Dendritic cell treated with granulocyte-macrophage colony-stimulating factor and Interleukin-4, amounts not matched to agents 40 ng/mL and 50 ng/mL, for 4 days (primary cell): ENCODE results near the gene TTC19.
A peak's percentile ranks its signal among the peaks of the same experiment; 100 is the strongest.
"Not testable (repeated sequence)": the region's sequence is repeated elsewhere in the genome, so short reads cannot be mapped to it uniquely, and the experiment has no call there.

Source experiments
- H3K27ac Mint-ChIP-seq: one replicate; pipeline ENCODE4 v1.8.0; 2022; ENCODE audit warnings: mild to moderate bottlenecking, mixed read lengths
- H3K27me3 Mint-ChIP-seq: one replicate; pipeline ENCODE4 v1.8.0; 2022; ENCODE audit warnings: mild to moderate bottlenecking, mixed read lengths
- H3K36me3 Mint-ChIP-seq: one replicate; pipeline ENCODE4 v1.8.0; 2022; ENCODE audit warnings: low read depth, mixed read lengths
- H3K4me1 Mint-ChIP-seq: one replicate; pipeline ENCODE4 v1.8.0; 2022; ENCODE audit warnings: low read depth, mixed read lengths
- H3K4me3 Mint-ChIP-seq: one replicate; pipeline ENCODE4 v1.8.0; 2022; ENCODE audit warnings: mild to moderate bottlenecking, moderate library complexity, mixed read lengths
- H3K9me3 Mint-ChIP-seq: one replicate; pipeline ENCODE4 v1.8.0; 2022; ENCODE audit warnings: mixed read lengths
- intact Hi-C: fragments of 100-400 bp; cut with micrococcal nuclease; formaldehyde crosslinking; loops from one replicate; pipeline ENCODE4 v1.15.0; 2022

TTC19 gene

DNA sequence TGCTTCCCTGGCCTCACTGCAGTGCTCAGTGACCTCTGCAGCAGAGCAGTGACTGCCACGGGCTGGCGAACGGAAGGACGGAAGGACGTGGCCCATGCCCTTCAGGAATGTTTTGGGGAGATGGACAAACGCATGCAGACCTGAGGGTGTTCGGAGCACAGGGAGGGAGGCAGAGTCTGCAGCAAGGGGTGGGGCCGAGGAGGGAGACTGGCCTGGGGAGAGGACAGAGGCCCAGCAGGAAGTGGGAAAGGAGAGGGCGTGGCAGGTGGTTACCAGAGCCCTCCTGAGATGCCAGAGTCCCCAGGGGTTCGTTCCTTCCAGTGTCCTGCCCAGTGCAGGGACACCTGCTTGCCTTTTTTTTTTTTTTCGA lies 32.8 kb upstream of the TTC19 start:
- intact Hi-C loops = no loop called here
- Mint-ChIP-seq H3K4me3 (peak overlapping the region; percentile 51), H3K9me3 (no peaks in the 10 kb centered on the region), H3K36me3 (peaks cover 25% of the 10 kb centered on the region), H3K27ac (peak overlapping the region; percentile 62), H3K27me3 (peaks cover 2% of the 10 kb centered on the region), H3K4me1 (peaks cover 56% of the 10 kb centered on the region)

DNA sequence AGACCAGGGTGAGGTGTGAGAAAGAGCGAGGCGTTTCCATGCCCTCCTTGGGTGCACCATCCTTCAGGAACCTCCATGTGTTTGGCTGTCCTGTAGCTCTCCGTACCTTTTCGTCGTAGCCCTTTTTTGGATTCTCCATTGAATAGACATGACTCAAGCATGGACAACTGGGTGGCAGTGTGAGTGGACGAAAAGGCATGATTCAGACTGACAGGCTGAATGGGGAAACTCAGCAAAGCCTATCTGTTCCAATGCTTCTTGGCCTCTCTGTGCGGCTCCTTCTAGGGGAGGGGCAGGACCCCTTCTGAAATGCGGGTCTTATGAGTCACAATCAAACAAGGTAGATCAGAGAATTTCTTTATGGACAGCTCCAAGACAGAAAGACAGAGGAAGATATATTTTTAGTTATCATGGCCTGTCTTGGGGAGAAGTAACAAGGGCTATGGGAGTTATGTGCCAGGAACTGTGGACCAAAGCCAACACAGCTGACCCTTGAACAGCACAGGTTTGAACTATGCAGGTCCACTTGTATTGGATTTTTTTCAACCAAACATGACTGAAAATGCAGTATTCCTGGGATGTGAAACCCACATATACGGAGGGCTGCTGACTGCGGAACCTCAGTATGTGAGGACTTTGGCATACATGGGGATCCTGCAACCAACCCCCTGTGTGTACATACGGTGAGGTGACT lies 31.8 kb upstream of the TTC19 start:
- intact Hi-C loops = no loop called here
- Mint-ChIP-seq H3K27ac (no peak overlapping the region), H3K4me3 (no peak overlapping the region)

DNA sequence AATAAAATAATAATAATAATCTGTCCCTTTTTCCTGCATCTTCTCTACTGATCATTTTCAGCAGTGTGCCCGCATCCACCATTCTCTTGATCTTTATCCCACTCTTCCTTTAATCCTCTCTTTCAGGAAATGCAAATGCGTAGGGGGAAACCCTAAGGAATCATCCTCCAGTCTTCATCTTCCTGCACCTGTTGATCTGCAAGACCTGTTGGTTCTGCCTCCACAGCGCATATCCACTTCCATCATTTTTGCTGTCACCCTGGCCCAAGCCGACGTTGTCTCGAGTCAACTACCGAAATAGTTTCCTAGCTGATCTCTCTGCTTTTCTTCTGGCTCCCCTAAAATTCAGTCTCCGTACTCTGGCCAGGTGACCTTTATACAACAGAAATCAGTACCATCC lies 30.2 kb upstream of the TTC19 start:
- Mint-ChIP-seq H3K27me3 (peaks cover 2% of the 10 kb centered on the region), H3K27ac (no peak overlapping the region), H3K4me3 (no peak overlapping the region), H3K36me3 (peaks cover 40% of the 10 kb centered on the region), H3K9me3 (no peaks in the 10 kb centered on the region), H3K4me1 (peaks cover 55% of the 10 kb centered on the region)
- intact Hi-C loops = no loop called here

More for the DNA sequence above, 31.8 kb upstream of the TTC19 start:
- peaks cover 2% of the 10 kb centered on the region for H3K27me3 Mint-ChIP-seq
- H3K36me3 Mint-ChIP-seq = peaks cover 27% of the 10 kb centered on the region
- no peaks in the 10 kb centered on the region for H3K9me3 Mint-ChIP-seq
- peaks cover 58% of the 10 kb centered on the region for H3K4me1 Mint-ChIP-seq

GRCh38 chr17:15970500-15970899 lies 29.1 kb upstream of the TTC19 start:
- H3K27ac Mint-ChIP-seq = no peak overlapping the region
- H3K9me3 Mint-ChIP-seq = no peaks in the 10 kb centered on the region
- H3K4me3 Mint-ChIP-seq = no peak overlapping the region
- intact Hi-C loops = no loop called here
- H3K4me1 Mint-ChIP-seq = peaks cover 50% of the 10 kb centered on the region
- H3K27me3 Mint-ChIP-seq = peaks cover 2% of the 10 kb centered on the region
- H3K36me3 Mint-ChIP-seq = peaks cover 50% of the 10 kb centered on the region

DNA sequence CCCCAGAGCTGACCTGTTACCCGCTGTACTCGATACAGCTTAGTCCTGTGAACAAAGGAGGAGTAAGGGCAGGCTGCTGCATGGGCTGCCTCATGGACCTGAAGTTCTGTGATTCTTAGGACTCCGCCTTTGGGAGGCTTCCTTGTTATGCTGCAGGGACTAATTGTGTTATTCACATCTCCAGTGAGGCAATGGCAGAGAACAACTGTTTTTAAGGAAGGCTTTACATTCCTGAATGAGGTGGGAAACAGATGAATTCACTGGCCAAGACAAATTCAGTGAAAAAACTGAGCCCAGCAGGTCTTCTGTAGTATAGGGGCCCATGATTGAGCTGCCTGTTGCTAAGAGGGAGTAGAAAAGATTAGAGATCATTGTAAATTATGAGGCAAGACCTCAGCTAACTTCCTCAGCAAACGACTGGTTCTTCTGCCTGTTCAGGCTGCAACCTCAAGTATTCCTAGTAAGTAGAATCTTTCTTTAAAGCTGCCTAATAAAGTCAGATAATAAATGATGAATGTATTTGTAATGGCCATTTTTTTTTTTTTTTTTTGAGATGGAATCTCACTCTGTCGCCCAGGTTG lies 28.4 kb upstream of the TTC19 start:
- H3K27me3 Mint-ChIP-seq = peaks cover 2% of the 10 kb centered on the region
- H3K9me3 Mint-ChIP-seq = no peaks in the 10 kb centered on the region
- H3K4me3 Mint-ChIP-seq = no peak overlapping the region
- no peak overlapping the region for H3K27ac Mint-ChIP-seq
- H3K36me3 Mint-ChIP-seq = peaks cover 50% of the 10 kb centered on the region
- intact Hi-C loops = no loop called here
- peaks cover 43% of the 10 kb centered on the region for H3K4me1 Mint-ChIP-seq

- Mint-ChIP-seq H3K4me1 (peaks cover 36% of the 10 kb centered on the region), H3K36me3 (peaks cover 54% of the 10 kb centered on the region), H3K27ac (no peak overlapping the region), H3K9me3 (no peaks in the 10 kb centered on the region), H3K4me3 (no peak overlapping the region), H3K27me3 (peaks cover 2% of the 10 kb centered on the region)
- intact Hi-C loops = no loop called here
These were observed 27.7 kb upstream of the TTC19 start for GRCh38 chr17:15971882-15972281.

GRCh38 chr17:15972497-15972951 lies 27.1 kb upstream of the TTC19 start:
- Mint-ChIP-seq H3K4me3 (no peak overlapping the region), H3K27me3 (peaks cover 2% of the 10 kb centered on the region), H3K4me1 (peaks cover 30% of the 10 kb centered on the region), H3K9me3 (no peaks in the 10 kb centered on the region), H3K27ac (no peak overlapping the region), H3K36me3 (peaks cover 57% of the 10 kb centered on the region)
- intact Hi-C loops = no loop called here

GRCh38 chr17:15973016-15973415 lies 26.6 kb upstream of the TTC19 start:
- H3K36me3 Mint-ChIP-seq = peaks cover 58% of the 10 kb centered on the region
- H3K27me3 Mint-ChIP-seq = peaks cover 2% of the 10 kb centered on the region
- H3K4me1 Mint-ChIP-seq = peaks cover 25% of the 10 kb centered on the region
- H3K27ac Mint-ChIP-seq = no peak overlapping the region
- intact Hi-C loops = no loop called here
- H3K4me3 Mint-ChIP-seq = no peak overlapping the region
- H3K9me3 Mint-ChIP-seq = no peaks in the 10 kb centered on the region

DNA sequence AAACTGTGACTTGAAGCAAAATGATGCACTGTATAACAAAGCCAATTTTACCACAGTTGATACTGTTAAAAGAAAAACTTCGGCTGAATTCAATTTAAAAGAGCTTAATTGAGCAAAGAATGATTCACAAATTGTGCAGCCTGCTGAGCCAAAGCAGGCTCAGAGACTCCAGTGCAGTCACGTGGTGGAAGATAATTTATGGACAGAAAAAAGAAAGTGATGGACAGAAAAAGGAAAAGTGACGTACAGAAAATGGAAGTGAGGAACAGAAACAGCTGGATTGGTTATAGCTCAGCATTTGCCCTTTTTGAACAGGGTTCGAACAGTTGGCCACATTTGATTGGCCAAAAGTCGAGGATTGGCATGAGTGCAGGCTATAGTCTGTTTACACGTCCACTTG lies 25.8 kb upstream of the TTC19 start:
- H3K27ac Mint-ChIP-seq = no peak overlapping the region
- intact Hi-C loops = no loop called here
- peaks cover 21% of the 10 kb centered on the region for H3K4me1 Mint-ChIP-seq
- peaks cover 64% of the 10 kb centered on the region for H3K36me3 Mint-ChIP-seq
- H3K4me3 Mint-ChIP-seq = no peak overlapping the region
- peaks cover 2% of the 10 kb centered on the region for H3K27me3 Mint-ChIP-seq
- no peaks in the 10 kb centered on the region for H3K9me3 Mint-ChIP-seq

DNA sequence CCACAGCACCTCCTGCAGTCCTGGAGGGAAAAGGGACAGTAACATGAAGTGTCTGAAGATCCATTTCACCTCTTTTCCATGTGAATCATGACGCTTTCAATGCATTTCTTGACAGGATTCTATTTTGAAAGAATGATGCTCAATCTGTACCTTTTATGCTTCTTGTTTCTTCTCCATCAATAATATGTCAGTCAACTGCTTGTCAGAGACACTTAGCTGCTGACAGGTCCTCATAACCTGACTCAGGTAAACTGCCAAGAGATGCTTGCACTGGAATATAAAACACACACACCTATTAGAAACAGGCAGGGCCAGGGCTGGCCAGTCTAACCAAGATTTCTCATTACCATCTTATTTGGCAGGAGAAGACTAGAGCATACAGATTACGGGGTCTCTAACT lies 21.7 kb upstream of the TTC19 start:
- Mint-ChIP-seq H3K4me3 (no peak overlapping the region), H3K4me1 (peaks cover 19% of the 10 kb centered on the region), H3K27me3 (no peaks in the 10 kb centered on the region), H3K9me3 (no peaks in the 10 kb centered on the region), H3K36me3 (peaks cover 70% of the 10 kb centered on the region), H3K27ac (no peak overlapping the region)
- intact Hi-C loops = no loop called here

- intact Hi-C loops = no loop called here
These were observed 21.0 kb upstream of the TTC19 start for GRCh38 chr17:15978606-15979005.

DNA sequence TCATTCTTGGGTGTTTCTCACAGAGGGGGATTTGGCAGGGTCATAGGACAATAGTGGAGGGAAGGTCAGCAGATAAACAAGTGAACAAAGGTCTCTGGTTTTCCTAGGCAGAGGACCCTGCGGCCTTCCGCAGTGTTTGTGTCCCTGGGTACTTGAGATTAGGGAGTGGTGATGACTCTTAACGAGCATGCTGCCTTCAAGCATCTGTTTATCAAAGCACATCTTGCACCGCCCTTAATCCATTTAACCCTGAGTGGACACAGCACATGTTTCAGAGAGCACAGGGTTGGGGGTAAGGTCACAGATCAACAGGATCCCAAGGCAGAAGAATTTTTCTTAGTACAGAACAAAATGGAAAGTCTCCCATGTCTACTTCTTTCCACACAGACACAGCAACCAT lies 20.6 kb upstream of the TTC19 start:
- H3K4me3 Mint-ChIP-seq, H3K27me3 Mint-ChIP-seq, intact Hi-C loops, H3K9me3 Mint-ChIP-seq, H3K27ac Mint-ChIP-seq: not testable (repeated sequence)
- peaks cover 14% of the 10 kb centered on the region for H3K4me1 Mint-ChIP-seq
- H3K36me3 Mint-ChIP-seq = peaks cover 72% of the 10 kb centered on the region

More at GRCh38 chr17:15978606-15979005, 21.0 kb upstream of the TTC19 start:
- Mint-ChIP-seq H3K27me3 (no peaks in the 10 kb centered on the region), H3K4me1 (peaks cover 18% of the 10 kb centered on the region), H3K4me3 (no peak overlapping the region), H3K36me3 (peaks cover 72% of the 10 kb centered on the region), H3K9me3 (no peaks in the 10 kb centered on the region), H3K27ac (no peak overlapping the region)

- no peak overlapping the region for H3K27ac Mint-ChIP-seq
- peaks cover 13% of the 10 kb centered on the region for H3K4me1 Mint-ChIP-seq
- H3K4me3 Mint-ChIP-seq = no peak overlapping the region
- H3K36me3 Mint-ChIP-seq = peaks cover 73% of the 10 kb centered on the region
- H3K27me3 Mint-ChIP-seq = no peaks in the 10 kb centered on the region
- intact Hi-C loops = no loop called here
- H3K9me3 Mint-ChIP-seq = no peaks in the 10 kb centered on the region
These were observed 18.4 kb upstream of the TTC19 start for GRCh38 chr17:15981208-15981607.

DNA sequence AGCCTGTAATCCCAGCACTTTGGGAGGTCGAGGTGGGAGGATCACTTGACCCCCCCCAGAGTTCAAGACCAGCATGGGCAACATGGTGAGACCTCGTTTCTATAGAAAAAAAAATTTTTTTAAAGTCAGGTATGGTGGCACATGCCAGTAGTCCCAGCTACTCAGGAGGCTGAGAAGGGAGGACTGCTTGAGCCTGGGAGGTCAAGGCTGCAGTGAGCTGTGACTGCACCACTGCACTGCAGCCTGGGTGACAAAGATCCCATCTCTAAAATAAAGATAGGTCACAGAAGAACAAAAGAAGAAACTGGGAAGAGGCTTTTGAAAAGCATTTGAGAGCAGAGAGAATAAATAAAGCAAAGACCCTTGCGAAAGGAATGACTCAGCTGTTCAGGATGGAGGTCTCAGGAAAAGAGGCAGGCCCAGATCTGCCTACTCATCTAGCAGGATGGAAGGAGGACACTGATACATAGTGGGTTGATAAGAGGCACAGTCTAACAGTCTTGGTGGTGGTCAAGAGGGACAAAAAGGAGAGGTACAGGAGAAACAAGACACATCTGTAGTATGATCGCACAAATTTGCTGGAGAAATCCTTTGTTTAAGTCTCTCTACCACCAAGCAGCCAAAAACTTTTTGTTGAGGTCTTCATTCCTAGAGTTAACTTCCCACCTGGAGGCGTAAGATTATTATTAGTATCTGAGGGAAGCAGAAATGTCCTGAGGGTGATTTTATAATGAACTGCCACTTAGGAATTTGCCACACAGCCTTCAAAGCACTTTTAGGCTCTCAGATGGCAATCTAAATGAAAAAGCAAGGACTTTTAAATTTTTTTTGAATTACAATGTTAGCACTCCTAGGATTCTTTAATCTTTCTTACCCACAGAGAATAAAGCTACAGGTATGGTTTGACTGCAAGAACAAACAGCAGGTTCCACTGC lies 17.7 kb upstream of the TTC19 start:
- no peaks in the 10 kb centered on the region for H3K9me3 Mint-ChIP-seq
- H3K4me3 Mint-ChIP-seq = no peak overlapping the region
- H3K27me3 Mint-ChIP-seq = no peaks in the 10 kb centered on the region
- H3K27ac Mint-ChIP-seq = no peak overlapping the region
- H3K4me1 Mint-ChIP-seq = peaks cover 13% of the 10 kb centered on the region
- H3K36me3 Mint-ChIP-seq = peaks cover 75% of the 10 kb centered on the region
- intact Hi-C loops = no loop called here
